ENCODE results near the gene ZNRF1. TPM values are rescaled to one million over a fixed set of nuclear protein-coding genes. Genes with fewer than 3 reads are reported as not detected.

The ZNRF1 gene
- total RNA-seq, 3 donors from 2014 or later, result 29.9 to 42.7 (median 39.3) TPM

GRCh38 chr16:75027520-75028300 lies 28.9 kb downstream of the ZNRF1 start:
- DNase-seq (no peak), ATAC-seq (no peak)
- Histone ChIP-seq H3K4me3 (no peak overlapping the region), H3K9me3 (no peaks in the 10 kb centered on the region), H3K4me1 (ENCODE audit: low read depth) (no peaks in the 10 kb centered on the region), H3K36me3 (ENCODE audit: low read depth) (no peaks in the 10 kb centered on the region)
- intact Hi-C loops (cut with DNase I, micrococcal nuclease), result no loop called here
- no peak for TF ChIP-seq CTCF (IDR thresholded peaks at IDR 0.05)

- no peaks in the 10 kb centered on the region for H3K9me3 ChIP-seq
- no peak for TF ChIP-seq CTCF (IDR thresholded peaks at IDR 0.05)
- no peak overlapping the region for H3K4me3 ChIP-seq
- DNase-seq (no peak), ATAC-seq (no peak)
- no peaks in the 10 kb centered on the region for H3K36me3 ChIP-seq (ENCODE audit: low read depth)
- intact Hi-C loops (cut with DNase I, micrococcal nuclease), result no loop called here
- H3K4me1 ChIP-seq (ENCODE audit: low read depth), result no peaks in the 10 kb centered on the region
These were observed 29.8 kb downstream of the ZNRF1 start for GRCh38 chr16:75028544-75029135.

GRCh38 chr16:75029854-75030253 lies 31.0 kb downstream of the ZNRF1 start:
- H3K36me3 ChIP-seq (ENCODE audit: low read depth), result no peaks in the 10 kb centered on the region
- DNase-seq (no peak), ATAC-seq (no peak)
- H3K9me3 ChIP-seq, result no peaks in the 10 kb centered on the region
- no peaks in the 10 kb centered on the region for H3K4me1 ChIP-seq (ENCODE audit: low read depth)
- no peak overlapping the region for H3K4me3 ChIP-seq
- intact Hi-C loops (cut with DNase I, micrococcal nuclease), result no loop called here
- no peak for TF ChIP-seq CTCF (IDR thresholded peaks at IDR 0.05)

GRCh38 chr16:75032655-75033054 lies 33.8 kb downstream of the ZNRF1 start:
- no peak for DNase-seq
- H3K36me3 ChIP-seq (ENCODE audit: low read depth), result no peaks in the 10 kb centered on the region
- intact Hi-C loops (cut with DNase I, micrococcal nuclease), result no loop called here
- H3K9me3 ChIP-seq, result peaks cover 1% of the 10 kb centered on the region
- ATAC-seq, result no peak
- TF ChIP-seq CTCF (IDR thresholded peaks at IDR 0.05), result no peak
- H3K4me1 ChIP-seq (ENCODE audit: low read depth), result no peaks in the 10 kb centered on the region
- no peak overlapping the region for H3K4me3 ChIP-seq

- ATAC-seq (no peak), DNase-seq (no peak)
- H3K4me3 ChIP-seq, result no peak overlapping the region
- intact Hi-C loops (cut with DNase I, micrococcal nuclease), result no loop called here
- no peaks in the 10 kb centered on the region for H3K4me1 ChIP-seq (ENCODE audit: low read depth)
- no peak for TF ChIP-seq CTCF (IDR thresholded peaks at IDR 0.05)
- no peaks in the 10 kb centered on the region for H3K36me3 ChIP-seq (ENCODE audit: low read depth)
- H3K9me3 ChIP-seq, result peaks cover 9% of the 10 kb centered on the region
These were observed 36.7 kb downstream of the ZNRF1 start for GRCh38 chr16:75035410-75035968.
